GM12878 (cell line): ENCODE data around the gene GPALPP1. TPM values are rescaled to one million over a fixed set of nuclear protein-coding genes. Genes with fewer than 3 reads are reported as not detected.

Experiments
- ETV6 ChIP-seq, 2 experiments: fragments of 450-650 bp in 1 of 2; IDR thresholded peaks in 1 of 2; conservative IDR thresholded peaks in 1 of 2; 2 replicates each; pipeline ENCODE4 v1.6.1; 2014; ENCODE audit warnings: antibody characterized with exemption in 1 of 2, borderline replicate concordance in 1 of 2, low read depth in 1 of 2, mild to moderate bottlenecking in 1 of 2, moderate library complexity in 1 of 2
- IKZF1 ChIP-seq: fragments of 450-650 bp; conservative IDR thresholded peaks from 2 replicates; pipeline ENCODE4 v1.6.1; 2017; ENCODE audit warnings: antibody characterized with exemption, mild to moderate bottlenecking
- NR2C1 ChIP-seq: fragments of 450-650 bp; IDR thresholded peaks from 2 replicates; pipeline ENCODE4 v1.6.1; 2017; ENCODE audit warnings: antibody characterized with exemption, mild to moderate bottlenecking, moderate library complexity
- NR2F1 ChIP-seq: fragments of 450-650 bp; conservative IDR thresholded peaks from 2 replicates; pipeline ENCODE4 v1.6.1; 2017; ENCODE audit warnings: mild to moderate bottlenecking
- RUNX3 ChIP-seq: IDR thresholded peaks from 2 replicates; pipeline ENCODE4 v1.6.1; 2012; ENCODE audit warnings: low read length, inconsistent platforms
- WRNIP1 ChIP-seq: IDR thresholded peaks from 2 replicates; pipeline ENCODE4 v1.6.1; 2011; ENCODE audit warnings: low read depth, low read length, improper control_type of control experiment, borderline replicate concordance
- polyA plus RNA-seq, 11 experiments: library from polyadenylated mRNA; depleted of rRNA in 4 of 11; unstranded in 6 of 11; stranded (reverse) in 5 of 11; fragments of >200 nt; fragmentation: Nextera tagmentation in 4 of 11; fragmentation: Illumina TruSeq in 1 of 11; extraction: Ambion mirVana in 4 of 11; extraction: Trizol in 1 of 11; gene quantifications; 1 replicate in 1 of 11; 2 replicates in 10 of 11; pipeline versions ENCODE4 v1.2.1 to v1.2.3, GENCODE V29; 2011 to 2016; ENCODE audit warnings: inconsistent platforms in 2 of 11, missing spikeins in 2 of 11, low read depth in 1 of 11
- total RNA-seq, 4 experiments: library from RNA; depleted of rRNA in 3 of 4; stranded (reverse); fragments of >200 nt in 3 of 4; fragmentation: Illumina TruSeq in 1 of 4; extraction: Trizol in 1 of 4; gene quantifications; 2 replicates each; pipeline versions ENCODE4 v1.2.1 to v1.2.3, GENCODE V29; 2013 to 2021
- TF ChIP-seq, protein P1 (sequence below): fragments of 450-650 bp; formaldehyde crosslinking; IDR thresholded peaks from 2 replicates; pipeline ENCODE4 v1.5.0; 2022; ENCODE audit warnings: mild to moderate bottlenecking, missing genetic modification characterization
- TF ChIP-seq, protein P2 (sequence below): fragments of 450-650 bp; IDR thresholded peaks from 2 replicates; pipeline ENCODE4 v1.6.1; 2017; ENCODE audit warnings: mild to moderate bottlenecking, moderate library complexity
- TF ChIP-seq, protein P3 (sequence below): fragments of 450-650 bp; IDR thresholded peaks from 2 replicates; pipeline ENCODE4 v1.6.1; 2016; ENCODE audit warnings: mild to moderate bottlenecking, moderate library complexity, borderline replicate concordance
- TF ChIP-seq, protein P4 (sequence below): IDR thresholded peaks from 2 replicates; pipeline ENCODE4 v1.6.1; 2012; ENCODE audit warnings: low read depth, low read length, improper control_type of control experiment

The GPALPP1 gene
- total and polyA plus RNA-seq, 10 of the 15 experiments (the other 5 are each of a cell fraction or from before 2014, with no cell fraction given), result 14.2 to 32.4 (median 27.9) TPM

DNA sequence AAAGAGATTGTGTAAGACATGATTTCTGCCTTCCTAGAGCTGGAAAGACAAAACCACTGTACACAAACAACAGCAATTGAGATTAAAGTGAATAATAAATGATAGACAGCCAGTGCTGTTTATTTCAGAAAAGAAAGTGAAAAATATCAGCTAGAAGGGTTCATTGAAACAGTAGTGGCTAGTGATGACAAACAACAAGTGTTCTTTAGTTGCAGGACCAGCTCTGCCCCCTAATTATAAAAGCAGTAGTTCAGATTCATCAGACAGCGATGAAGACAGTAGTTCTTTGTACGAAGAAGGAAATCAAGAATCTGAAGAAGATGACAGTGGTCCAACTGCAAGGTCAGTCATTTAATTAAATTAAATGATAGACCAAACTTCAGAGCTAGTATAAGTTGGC is 14.8 kb downstream of the GPALPP1 start (continued):
- TF ChIP-seq, protein P1, sequence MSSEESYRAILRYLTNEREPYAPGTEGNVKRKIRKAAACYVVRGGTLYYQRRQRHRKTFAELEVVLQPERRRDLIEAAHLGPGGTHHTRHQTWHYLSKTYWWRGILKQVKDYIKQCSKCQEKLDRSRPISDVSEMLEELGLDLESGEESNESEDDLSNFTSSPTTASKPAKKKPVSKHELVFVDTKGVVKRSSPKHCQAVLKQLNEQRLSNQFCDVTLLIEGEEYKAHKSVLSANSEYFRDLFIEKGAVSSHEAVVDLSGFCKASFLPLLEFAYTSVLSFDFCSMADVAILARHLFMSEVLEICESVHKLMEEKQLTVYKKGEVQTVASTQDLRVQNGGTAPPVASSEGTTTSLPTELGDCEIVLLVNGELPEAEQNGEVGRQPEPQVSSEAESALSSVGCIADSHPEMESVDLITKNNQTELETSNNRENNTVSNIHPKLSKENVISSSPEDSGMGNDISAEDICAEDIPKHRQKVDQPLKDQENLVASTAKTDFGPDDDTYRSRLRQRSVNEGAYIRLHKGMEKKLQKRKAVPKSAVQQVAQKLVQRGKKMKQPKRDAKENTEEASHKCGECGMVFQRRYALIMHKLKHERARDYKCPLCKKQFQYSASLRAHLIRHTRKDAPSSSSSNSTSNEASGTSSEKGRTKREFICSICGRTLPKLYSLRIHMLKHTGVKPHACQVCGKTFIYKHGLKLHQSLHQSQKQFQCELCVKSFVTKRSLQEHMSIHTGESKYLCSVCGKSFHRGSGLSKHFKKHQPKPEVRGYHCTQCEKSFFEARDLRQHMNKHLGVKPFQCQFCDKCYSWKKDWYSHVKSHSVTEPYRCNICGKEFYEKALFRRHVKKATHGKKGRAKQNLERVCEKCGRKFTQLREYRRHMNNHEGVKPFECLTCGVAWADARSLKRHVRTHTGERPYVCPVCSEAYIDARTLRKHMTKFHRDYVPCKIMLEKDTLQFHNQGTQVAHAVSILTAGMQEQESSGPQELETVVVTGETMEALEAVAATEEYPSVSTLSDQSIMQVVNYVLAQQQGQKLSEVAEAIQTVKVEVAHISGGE, result no peak
- TF ChIP-seq WRNIP1 (no peak), NR2F1 (no peak), RUNX3 (no peak), ETV6 (conservative IDR thresholded peaks at IDR 0.05 in 1 of 2, IDR thresholded peaks at IDR 0.05 in 1 of 2; ENCODE audit: borderline replicate concordance in 1 of 2, low read depth in 1 of 2) (no peak), NR2C1 (no peak), IKZF1 (no peak)
- TF ChIP-seq, protein P2, sequence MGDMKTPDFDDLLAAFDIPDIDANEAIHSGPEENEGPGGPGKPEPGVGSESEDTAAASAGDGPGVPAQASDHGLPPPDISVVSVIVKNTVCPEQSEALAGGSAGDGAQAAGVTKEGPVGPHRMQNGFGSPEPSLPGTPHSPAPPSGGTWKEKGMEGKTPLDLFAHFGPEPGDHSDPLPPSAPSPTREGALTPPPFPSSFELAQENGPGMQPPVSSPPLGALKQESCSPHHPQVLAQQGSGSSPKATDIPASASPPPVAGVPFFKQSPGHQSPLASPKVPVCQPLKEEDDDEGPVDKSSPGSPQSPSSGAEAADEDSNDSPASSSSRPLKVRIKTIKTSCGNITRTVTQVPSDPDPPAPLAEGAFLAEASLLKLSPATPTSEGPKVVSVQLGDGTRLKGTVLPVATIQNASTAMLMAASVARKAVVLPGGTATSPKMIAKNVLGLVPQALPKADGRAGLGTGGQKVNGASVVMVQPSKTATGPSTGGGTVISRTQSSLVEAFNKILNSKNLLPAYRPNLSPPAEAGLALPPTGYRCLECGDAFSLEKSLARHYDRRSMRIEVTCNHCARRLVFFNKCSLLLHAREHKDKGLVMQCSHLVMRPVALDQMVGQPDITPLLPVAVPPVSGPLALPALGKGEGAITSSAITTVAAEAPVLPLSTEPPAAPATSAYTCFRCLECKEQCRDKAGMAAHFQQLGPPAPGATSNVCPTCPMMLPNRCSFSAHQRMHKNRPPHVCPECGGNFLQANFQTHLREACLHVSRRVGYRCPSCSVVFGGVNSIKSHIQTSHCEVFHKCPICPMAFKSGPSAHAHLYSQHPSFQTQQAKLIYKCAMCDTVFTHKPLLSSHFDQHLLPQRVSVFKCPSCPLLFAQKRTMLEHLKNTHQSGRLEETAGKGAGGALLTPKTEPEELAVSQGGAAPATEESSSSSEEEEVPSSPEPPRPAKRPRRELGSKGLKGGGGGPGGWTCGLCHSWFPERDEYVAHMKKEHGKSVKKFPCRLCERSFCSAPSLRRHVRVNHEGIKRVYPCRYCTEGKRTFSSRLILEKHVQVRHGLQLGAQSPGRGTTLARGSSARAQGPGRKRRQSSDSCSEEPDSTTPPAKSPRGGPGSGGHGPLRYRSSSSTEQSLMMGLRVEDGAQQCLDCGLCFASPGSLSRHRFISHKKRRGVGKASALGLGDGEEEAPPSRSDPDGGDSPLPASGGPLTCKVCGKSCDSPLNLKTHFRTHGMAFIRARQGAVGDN, result no peak
- TF ChIP-seq, protein P3, sequence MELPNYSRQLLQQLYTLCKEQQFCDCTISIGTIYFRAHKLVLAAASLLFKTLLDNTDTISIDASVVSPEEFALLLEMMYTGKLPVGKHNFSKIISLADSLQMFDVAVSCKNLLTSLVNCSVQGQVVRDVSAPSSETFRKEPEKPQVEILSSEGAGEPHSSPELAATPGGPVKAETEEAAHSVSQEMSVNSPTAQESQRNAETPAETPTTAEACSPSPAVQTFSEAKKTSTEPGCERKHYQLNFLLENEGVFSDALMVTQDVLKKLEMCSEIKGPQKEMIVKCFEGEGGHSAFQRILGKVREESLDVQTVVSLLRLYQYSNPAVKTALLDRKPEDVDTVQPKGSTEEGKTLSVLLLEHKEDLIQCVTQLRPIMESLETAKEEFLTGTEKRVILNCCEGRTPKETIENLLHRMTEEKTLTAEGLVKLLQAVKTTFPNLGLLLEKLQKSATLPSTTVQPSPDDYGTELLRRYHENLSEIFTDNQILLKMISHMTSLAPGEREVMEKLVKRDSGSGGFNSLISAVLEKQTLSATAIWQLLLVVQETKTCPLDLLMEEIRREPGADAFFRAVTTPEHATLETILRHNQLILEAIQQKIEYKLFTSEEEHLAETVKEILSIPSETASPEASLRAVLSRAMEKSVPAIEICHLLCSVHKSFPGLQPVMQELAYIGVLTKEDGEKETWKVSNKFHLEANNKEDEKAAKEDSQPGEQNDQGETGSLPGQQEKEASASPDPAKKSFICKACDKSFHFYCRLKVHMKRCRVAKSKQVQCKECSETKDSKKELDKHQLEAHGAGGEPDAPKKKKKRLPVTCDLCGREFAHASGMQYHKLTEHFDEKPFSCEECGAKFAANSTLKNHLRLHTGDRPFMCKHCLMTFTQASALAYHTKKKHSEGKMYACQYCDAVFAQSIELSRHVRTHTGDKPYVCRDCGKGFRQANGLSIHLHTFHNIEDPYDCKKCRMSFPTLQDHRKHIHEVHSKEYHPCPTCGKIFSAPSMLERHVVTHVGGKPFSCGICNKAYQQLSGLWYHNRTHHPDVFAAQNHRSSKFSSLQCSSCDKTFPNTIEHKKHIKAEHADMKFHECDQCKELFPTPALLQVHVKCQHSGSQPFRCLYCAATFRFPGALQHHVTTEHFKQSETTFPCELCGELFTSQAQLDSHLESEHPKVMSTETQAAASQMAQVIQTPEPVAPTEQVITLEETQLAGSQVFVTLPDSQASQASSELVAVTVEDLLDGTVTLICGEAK, result no peak
- TF ChIP-seq, protein P4, sequence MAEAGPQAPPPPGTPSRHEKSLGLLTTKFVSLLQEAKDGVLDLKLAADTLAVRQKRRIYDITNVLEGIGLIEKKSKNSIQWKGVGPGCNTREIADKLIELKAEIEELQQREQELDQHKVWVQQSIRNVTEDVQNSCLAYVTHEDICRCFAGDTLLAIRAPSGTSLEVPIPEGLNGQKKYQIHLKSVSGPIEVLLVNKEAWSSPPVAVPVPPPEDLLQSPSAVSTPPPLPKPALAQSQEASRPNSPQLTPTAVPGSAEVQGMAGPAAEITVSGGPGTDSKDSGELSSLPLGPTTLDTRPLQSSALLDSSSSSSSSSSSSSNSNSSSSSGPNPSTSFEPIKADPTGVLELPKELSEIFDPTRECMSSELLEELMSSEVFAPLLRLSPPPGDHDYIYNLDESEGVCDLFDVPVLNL, result no peak
